IMR-90 (cell line): Measurements from ENCODE around the gene RB1.

Source experiments
- CEBPB ChIP-seq: IDR thresholded peaks from 2 replicates; pipeline ENCODE4 v1.6.1; 2012; ENCODE audit warnings: low read depth, low read length, improper control_type of control experiment
- FOS ChIP-seq: fragments of 150-350 bp; IDR thresholded peaks from 2 replicates; pipeline ENCODE4 v1.6.1; 2016; ENCODE audit warnings: low read depth, low read length
- MAFK ChIP-seq: IDR thresholded peaks from 2 replicates; pipeline ENCODE4 v1.6.1; 2012; ENCODE audit warnings: low read depth, low read length, improper control_type of control experiment
- MAZ ChIP-seq: IDR thresholded peaks from 2 replicates; pipeline ENCODE4 v1.6.1; 2012; ENCODE audit warnings: low read depth, mild to moderate bottlenecking, low read length, improper control_type of control experiment, moderate library complexity, borderline replicate concordance
- MXI1 ChIP-seq: IDR thresholded peaks from 2 replicates; pipeline ENCODE4 v1.6.1; 2012; ENCODE audit warnings: low read depth, mild to moderate bottlenecking, low read length, moderate library complexity, borderline replicate concordance
- POLR2A ChIP-seq: IDR thresholded peaks from 2 replicates; pipeline ENCODE4 v1.6.1; 2012; ENCODE audit warnings: mild to moderate bottlenecking, low read depth, low read length
- RAD21 ChIP-seq: IDR thresholded peaks from 2 replicates; pipeline ENCODE4 v1.6.1; 2012; ENCODE audit warnings: low read length, improper control_type of control experiment
- RFX5 ChIP-seq: IDR thresholded peaks from 2 replicates; pipeline ENCODE4 v1.8.0; 2012; ENCODE audit warnings: low read depth, mild to moderate bottlenecking, low read length, moderate library complexity
- SMC3 ChIP-seq: fragments of 150-350 bp; IDR thresholded peaks from 2 replicates; pipeline ENCODE4 v1.6.1; 2016; ENCODE audit warnings: low read depth, mild to moderate bottlenecking, antibody characterized with exemption, low read length, moderate library complexity
- TF ChIP-seq, protein P1 (sequence below): conservative IDR thresholded peaks from 2 replicates; pipeline ENCODE4 v1.5.1; 2012; ENCODE audit warnings: mild to moderate bottlenecking, low read depth, low read length, improper control_type of control experiment
- TF ChIP-seq, protein P2 (sequence below): fragments of 150-350 bp; IDR thresholded peaks from 2 replicates; pipeline ENCODE4 v1.6.1; 2016; ENCODE audit warnings: low read depth, mild to moderate bottlenecking, low read length, moderate library complexity, borderline replicate concordance
- TF ChIP-seq, protein P3 (sequence below): fragments of 150-350 bp; IDR thresholded peaks from 2 replicates; pipeline ENCODE4 v1.6.1; 2017; ENCODE audit warnings: mild to moderate bottlenecking, antibody characterized with exemption, low read length, low read depth

GRCh38 chr13:48443442-48444208, 140.1 kb downstream of the RB1 start:
- TF ChIP-seq POLR2A (no peak), MAZ (no peak), MAFK (no peak), SMC3 (no peak), MXI1 (no peak), RAD21 (no peak), CEBPB (no peak), RFX5 (no peak), FOS (no peak)
- TF ChIP-seq, protein P1, sequence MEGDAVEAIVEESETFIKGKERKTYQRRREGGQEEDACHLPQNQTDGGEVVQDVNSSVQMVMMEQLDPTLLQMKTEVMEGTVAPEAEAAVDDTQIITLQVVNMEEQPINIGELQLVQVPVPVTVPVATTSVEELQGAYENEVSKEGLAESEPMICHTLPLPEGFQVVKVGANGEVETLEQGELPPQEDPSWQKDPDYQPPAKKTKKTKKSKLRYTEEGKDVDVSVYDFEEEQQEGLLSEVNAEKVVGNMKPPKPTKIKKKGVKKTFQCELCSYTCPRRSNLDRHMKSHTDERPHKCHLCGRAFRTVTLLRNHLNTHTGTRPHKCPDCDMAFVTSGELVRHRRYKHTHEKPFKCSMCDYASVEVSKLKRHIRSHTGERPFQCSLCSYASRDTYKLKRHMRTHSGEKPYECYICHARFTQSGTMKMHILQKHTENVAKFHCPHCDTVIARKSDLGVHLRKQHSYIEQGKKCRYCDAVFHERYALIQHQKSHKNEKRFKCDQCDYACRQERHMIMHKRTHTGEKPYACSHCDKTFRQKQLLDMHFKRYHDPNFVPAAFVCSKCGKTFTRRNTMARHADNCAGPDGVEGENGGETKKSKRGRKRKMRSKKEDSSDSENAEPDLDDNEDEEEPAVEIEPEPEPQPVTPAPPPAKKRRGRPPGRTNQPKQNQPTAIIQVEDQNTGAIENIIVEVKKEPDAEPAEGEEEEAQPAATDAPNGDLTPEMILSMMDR = no peak
- TF ChIP-seq, protein P2, sequence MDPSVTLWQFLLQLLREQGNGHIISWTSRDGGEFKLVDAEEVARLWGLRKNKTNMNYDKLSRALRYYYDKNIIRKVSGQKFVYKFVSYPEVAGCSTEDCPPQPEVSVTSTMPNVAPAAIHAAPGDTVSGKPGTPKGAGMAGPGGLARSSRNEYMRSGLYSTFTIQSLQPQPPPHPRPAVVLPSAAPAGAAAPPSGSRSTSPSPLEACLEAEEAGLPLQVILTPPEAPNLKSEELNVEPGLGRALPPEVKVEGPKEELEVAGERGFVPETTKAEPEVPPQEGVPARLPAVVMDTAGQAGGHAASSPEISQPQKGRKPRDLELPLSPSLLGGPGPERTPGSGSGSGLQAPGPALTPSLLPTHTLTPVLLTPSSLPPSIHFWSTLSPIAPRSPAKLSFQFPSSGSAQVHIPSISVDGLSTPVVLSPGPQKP = no peak
- TF ChIP-seq, protein P3, sequence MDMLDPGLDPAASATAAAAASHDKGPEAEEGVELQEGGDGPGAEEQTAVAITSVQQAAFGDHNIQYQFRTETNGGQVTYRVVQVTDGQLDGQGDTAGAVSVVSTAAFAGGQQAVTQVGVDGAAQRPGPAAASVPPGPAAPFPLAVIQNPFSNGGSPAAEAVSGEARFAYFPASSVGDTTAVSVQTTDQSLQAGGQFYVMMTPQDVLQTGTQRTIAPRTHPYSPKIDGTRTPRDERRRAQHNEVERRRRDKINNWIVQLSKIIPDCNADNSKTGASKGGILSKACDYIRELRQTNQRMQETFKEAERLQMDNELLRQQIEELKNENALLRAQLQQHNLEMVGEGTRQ = no peak
